Thyroid gland (tissue), 4 donors: ENCODE data around the gene ZNF519.
"Not testable (repeated sequence)": the region's sequence is repeated elsewhere in the genome, so short reads cannot be mapped to it uniquely, and the experiment has no call there.

Experiments
- POLR2A ChIP-seq, 2 donors: fragments of 450-650 bp; IDR thresholded peaks; one replicate each; pipeline ENCODE4 v1.6.1; 2017; ENCODE audit warnings: antibody characterized with exemption in 2 of 2, mild to moderate bottlenecking in 2 of 2, moderate library complexity in 1 of 2
- TF ChIP-seq, protein P1 (sequence below), 6 experiments: fragments of 200-600 bp in 3 of 6; fragments of 450-650 bp in 3 of 6; sonication (generic) in 3 of 6; IDR thresholded peaks; one replicate each; pipeline ENCODE4 v1.5.1; 2016 to 2019; ENCODE audit warnings: antibody characterized with exemption in 6 of 6, mild to moderate bottlenecking in 2 of 6, inconsistent platforms in 1 of 6, moderate library complexity in 1 of 6

DNA sequence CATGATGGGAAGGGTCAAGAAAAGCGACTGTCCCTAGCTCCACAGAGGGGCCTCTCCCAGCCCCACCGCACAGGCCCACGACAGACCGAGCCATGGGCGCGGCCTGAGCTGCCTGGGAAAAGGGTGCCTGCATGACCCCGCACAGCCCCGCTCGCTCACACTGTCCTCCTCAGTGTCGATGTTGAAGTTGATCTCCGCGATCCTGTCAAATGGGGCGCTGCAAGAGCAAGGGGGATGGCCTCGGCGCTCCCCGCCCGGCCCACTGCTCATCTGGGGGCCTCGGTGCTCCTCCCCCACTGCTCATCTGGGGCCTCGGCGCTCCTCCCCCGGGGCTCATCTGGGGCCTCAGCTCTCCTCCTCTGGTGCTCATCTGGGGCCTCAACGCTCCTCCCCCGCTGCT, 14.5 kb upstream of the ZNF519 start:
- TF ChIP-seq, protein P1, sequence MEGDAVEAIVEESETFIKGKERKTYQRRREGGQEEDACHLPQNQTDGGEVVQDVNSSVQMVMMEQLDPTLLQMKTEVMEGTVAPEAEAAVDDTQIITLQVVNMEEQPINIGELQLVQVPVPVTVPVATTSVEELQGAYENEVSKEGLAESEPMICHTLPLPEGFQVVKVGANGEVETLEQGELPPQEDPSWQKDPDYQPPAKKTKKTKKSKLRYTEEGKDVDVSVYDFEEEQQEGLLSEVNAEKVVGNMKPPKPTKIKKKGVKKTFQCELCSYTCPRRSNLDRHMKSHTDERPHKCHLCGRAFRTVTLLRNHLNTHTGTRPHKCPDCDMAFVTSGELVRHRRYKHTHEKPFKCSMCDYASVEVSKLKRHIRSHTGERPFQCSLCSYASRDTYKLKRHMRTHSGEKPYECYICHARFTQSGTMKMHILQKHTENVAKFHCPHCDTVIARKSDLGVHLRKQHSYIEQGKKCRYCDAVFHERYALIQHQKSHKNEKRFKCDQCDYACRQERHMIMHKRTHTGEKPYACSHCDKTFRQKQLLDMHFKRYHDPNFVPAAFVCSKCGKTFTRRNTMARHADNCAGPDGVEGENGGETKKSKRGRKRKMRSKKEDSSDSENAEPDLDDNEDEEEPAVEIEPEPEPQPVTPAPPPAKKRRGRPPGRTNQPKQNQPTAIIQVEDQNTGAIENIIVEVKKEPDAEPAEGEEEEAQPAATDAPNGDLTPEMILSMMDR (IDR thresholded peaks at IDR 0.05) = not testable (repeated sequence)
- not testable (repeated sequence) for TF ChIP-seq POLR2A (IDR thresholded peaks at IDR 0.05)
